Hepatocyte (in vitro differentiated cells): ENCODE data around the gene KCP.

Experiments
- CTCF ChIP-seq: fragments of 200-600 bp; sonication (generic); IDR thresholded peaks from 2 replicates; pipeline ENCODE4 v1.5.1; 2016; ENCODE audit warnings: antibody characterized with exemption, mild to moderate bottlenecking; ENCODE audit not compliant: poor library complexity
- EZH2 ChIP-seq: fragments of 200-600 bp; sonication (generic); IDR thresholded peaks from 2 replicates; pipeline ENCODE4 v1.6.1; 2016; ENCODE audit warnings: antibody characterized with exemption, mild to moderate bottlenecking, borderline replicate concordance

- no peak for TF ChIP-seq CTCF
- no peak for TF ChIP-seq EZH2
These were observed 21.7 kb upstream of the KCP start for GRCh38 chr7:128931965-128932861.
